HG03097 (cell line): Measurements from ENCODE around the gene HNF1B.

ENCODE experiments used
- ATAC-seq: cut with Tn5 transposase; IDR thresholded peaks from one replicate; pipeline ENCODE4 v1.9.1; 2021; ENCODE audit not compliant: unreplicated experiment, low FRiP score

HNF1B gene

GRCh38 chr17:37762666-37763065 is 17.8 kb upstream of the HNF1B start:
- no peak for ATAC-seq

DNA sequence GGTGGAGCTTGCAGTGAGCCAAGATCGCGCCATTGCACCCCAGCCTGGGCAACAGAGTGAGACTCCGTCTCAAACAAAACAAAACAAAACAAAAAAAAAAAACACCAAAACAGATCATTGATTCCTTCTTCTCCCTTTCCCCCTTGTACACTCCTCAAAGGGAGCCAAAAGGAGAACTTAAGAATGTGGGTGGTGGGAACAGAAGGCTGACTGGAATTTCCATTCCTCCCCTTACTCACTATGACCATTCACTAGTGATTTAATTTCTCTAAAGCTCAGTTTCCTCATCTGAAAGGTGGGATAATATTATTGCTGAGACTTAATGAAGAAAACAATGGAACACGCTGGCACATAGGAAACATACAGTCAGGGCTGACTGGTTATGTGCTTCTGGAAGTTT is 17.1 kb upstream of the HNF1B start:
- ATAC-seq, result no peak

DNA sequence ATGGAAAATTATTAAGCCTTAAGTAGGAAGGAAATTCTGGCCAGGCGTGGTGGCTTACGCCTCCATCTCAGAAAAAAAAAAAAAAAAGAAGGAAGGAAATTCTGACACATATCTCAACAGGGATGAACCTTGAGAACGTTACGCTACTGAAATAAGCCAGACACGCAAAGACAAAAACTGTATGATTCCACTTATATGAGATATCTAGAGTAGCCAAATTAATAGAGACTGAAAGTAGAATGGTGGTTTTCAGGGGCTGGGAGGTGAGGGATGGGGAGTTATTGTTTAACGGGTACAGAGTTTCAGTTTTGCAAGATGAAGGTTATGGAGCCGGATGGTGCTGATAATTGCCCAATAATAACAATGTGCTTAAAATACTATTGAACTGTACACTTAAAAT is 16.2 kb upstream of the HNF1B start:
- peak; percentile 53 for ATAC-seq

DNA sequence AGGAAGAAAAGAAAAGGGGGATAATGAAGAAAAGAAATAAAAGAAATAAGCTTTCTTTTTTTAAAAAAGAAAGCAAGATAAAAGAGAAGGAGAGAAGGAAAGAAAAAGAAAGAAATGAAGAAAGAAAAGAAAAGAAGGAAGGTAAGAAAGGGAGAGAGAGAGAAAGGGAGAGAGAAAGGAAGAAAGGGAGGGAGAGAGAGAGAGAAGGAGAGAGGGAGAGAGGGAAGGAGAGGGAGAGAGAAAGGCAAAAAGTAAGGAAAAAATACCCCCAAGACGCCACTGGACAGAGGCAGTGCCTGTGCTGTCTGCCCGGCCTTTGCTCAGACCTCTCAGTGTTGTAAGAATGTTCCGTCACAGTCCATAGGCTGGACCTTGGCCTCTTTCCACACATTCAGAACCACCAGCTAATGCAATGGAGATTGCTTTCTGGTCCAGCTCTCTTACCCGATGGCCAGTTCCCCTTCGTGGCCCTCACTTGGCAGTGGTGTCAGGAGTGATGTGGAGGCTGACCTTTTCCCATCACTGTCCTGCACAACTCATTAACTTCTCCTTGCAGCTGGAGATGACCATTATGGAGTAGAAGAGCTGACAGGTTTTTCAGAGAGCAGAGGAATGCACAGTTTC is 14.3 kb upstream of the HNF1B start:
- ATAC-seq, result no peak

DNA sequence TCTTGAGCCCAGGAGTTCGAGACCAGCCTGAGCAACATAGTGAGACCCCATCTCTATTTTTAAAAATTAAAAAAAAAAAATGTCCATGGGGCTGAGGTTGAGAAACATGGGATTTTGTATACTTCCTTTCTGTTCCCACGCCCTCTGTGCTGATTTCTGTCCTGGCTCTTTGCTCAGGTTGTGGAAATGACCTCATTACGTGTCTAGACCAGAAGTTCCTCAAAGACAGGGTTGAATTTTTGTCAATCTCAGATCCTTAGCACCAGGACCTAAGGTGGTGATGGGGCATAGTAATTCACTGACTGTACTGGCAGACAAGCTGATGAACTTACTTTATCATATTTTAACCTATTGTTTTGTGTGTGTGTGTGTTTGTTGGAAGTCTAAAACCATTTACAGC is 11.2 kb upstream of the HNF1B start:
- no peak for ATAC-seq

- no peak for ATAC-seq
These were observed 10.6 kb upstream of the HNF1B start for GRCh38 chr17:37755455-37755854.

DNA sequence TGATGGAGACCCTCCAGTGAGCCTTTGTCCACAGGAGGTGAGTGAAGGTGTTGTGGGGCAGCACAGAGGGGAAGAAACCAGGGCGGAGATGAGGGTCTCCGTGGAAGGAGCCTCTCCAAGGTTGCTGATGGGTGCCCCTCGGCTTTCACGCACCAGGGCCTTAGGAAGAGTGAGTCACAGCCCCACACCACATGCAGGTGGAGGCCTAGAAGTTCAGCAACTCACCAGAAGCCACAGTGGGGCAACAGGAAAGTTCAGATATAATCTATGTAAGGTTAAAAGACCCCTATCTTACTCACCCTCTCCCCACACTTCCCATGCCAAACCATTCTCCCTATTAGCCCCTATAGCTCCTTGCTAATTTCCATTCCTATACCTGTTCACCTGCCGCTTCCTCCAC is 9.5 kb upstream of the HNF1B start:
- ATAC-seq, result no peak

DNA sequence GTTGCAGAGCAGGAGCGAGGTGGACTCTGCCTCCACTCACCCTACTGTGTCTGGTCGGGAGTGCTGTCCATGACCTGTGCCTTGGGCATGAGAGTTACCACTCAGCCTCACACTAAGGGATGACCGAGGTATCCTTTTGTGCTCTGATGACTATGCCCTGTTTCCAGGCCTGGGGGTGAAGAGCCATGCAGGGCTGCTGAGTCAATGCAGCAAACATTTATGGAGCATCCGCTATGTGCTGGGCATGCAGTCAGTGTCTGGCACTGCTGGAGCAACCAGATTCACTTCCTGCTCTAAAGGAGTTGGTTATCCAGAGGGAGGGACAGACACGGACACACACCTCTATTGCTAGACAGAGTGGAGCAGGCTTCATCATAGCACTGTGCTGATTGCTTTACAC is 7.6 kb upstream of the HNF1B start:
- ATAC-seq, result no peak

DNA sequence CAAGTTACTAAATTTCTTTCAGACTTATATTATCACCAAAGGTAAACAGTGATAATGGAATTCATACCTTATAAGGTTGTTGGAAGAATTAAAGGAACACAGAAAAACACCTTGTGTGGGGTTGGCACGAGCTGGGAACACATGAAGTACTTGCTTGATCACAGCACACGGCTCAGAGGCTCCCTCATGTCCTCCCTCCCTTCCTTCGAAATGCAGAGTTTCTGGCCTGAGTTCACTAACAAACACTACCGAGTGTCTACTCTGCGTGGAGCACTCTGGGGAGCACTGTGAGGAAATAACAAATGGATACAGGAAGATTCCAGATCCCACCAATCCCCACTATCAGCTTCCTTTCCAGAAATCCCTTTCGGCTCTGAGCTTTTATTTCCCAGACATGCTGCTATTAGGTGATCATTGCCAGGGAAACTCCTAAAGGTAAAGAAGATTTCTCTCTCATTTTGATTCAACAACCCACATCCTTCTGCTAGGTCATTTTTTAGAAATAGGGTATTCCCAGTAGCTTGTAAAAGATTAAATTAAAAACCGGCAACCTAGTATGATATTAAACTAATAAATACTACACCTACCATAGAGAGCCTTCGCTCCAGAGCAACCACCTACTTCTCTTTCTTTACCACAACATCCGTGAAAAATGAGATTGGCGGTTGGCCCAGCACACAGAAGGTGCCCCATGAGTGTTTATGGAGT is 6.1 kb upstream of the HNF1B start:
- ATAC-seq, result no peak

GRCh38 chr17:37750292-37750691 is 5.4 kb upstream of the HNF1B start:
- no peak for ATAC-seq

DNA sequence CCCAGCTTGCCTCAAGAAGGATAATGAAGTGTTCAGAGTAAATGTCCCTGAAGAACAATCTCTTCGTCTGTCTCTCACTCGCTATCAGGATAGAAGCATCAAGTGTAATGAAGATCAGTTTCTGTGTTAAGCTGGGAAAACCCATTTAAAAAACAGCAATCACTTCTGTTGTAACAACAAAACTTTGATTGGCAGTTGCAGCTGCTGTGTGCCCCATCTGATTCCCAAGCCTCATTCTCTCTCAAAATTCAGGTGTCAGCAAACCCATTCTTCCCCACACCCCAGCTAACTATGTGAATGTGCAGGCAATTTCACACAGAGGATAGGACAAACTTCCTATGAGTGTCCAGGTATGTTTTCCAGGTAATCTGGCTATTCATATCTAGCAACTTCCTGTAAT is 2.4 kb upstream of the HNF1B start:
- ATAC-seq, result no peak

- no peak for ATAC-seq
These were observed 1.8 kb upstream of the HNF1B start for GRCh38 chr17:37746617-37747016.

GRCh38 chr17:37745801-37746426 is 1.1 kb upstream of the HNF1B start:
- ATAC-seq, result no peak

GRCh38 chr17:37744633-37744927 is 279 bp downstream of the HNF1B start:
- no peak for ATAC-seq

- no peak for ATAC-seq
These were observed 805 bp downstream of the HNF1B start for GRCh38 chr17:37743875-37744632.

- no peak for ATAC-seq
These were observed 1.3 kb downstream of the HNF1B start for GRCh38 chr17:37743612-37743874.

- ATAC-seq, result no peak
These were observed 1.9 kb downstream of the HNF1B start for GRCh38 chr17:37742762-37743611.

DNA sequence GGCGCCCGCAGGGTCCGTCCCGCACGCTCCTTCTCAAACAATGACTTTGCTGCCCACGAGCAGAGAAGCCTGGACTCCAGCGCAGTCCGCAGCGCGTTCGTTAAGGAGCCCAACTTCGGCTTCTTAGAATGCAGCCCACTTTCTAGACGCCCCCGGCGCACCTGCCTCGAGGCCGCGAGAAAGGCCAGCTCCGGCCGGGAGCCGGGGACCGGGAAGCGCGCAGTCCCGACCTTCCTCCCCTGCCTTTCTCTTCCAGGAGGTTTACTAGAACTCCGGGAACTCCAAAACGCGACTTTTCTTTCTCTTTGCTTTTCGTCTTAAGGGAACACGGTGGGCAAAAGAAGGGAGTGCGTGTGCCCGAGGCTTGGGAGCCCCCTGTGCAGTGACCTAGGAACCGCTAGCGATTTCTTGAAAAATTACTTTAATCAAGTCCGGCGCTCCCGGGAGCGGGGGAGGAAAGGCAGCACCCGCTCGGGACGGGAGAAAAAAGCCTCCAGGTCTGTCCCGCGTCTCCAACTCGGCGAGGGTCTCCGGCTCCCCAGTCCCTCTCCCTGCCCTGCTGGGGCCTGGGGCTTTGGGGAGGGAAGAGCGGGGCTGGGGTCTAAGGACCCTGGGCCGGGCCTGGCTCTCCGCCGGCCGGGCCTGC is 2.6 kb downstream of the HNF1B start:
- no peak for ATAC-seq

DNA sequence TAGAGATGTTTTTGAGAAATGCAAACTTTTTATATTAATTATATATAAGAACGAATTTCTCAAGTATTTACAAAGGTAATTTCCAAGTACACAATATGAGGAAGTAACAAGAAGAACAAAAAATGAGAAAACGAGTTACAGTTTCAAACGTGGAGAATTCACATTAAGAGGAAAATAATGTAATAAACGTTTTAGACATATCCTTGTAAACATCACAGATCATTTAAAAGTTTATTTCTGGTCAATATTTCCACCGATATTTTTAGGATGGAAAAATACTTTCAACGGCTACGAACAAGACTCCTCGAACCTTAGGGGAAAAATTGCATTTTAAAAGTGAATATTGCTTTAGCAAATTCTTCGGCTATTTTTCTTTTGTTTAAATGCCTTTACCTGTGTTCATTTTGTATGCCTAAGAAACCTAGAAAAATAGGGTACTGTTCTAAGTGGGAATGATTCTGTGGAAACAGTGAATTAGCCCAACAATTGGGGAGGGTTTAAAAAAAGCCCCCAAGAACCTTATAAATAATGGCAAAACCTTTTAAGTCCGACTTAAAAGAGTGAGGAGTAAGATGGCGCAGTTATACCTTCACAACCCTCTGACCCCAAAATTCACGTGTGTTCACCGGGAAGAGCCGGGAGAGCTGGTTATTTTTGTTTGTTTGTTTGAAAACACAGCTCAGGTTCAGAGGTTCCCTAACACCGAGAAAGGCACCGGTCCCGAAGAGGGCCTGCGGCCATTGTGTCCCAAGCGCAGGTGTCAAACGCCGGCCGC is 3.3 kb downstream of the HNF1B start:
- ATAC-seq, result no peak

- ATAC-seq, result no peak
These were observed 3.9 kb downstream of the HNF1B start for GRCh38 chr17:37740915-37741314.
